H54 (cell line): Measurements from ENCODE around the gene AP1S2.
A peak's percentile ranks its signal among the peaks of the same experiment; 100 is the strongest.

ENCODE experiments used
- DNase-seq: peaks from one replicate; pipeline ENCODE4 v3.0.0; 2011; ENCODE audit warnings: low spot score, mixed read lengths; ENCODE audit not compliant: insufficient read length
- FAIRE-seq: peaks from 3 replicates; lab custom pipeline; 2011; peaks lifted over from hg19 to GRCh38; lab: Jason Lieb, UNC
- POLR2A ChIP-seq: IDR thresholded peaks from 2 replicates; pipeline ENCODE4 v1.6.1; 2011; ENCODE audit warnings: low read depth, mild to moderate bottlenecking, low read length

Gene AP1S2

GRCh38 chrX:15812192-15812938, 42.2 kb downstream of the AP1S2 start:
- no peak for TF ChIP-seq POLR2A
- DNase-seq (no peak), FAIRE-seq (no peak)

- TF ChIP-seq POLR2A, result no peak
- no peak for DNase-seq
- FAIRE-seq, result no peak
Measured at GRCh38 chrX:15808254-15808653, 46.4 kb downstream of the AP1S2 start.

- no peak for TF ChIP-seq POLR2A
- no peak for FAIRE-seq
- DNase-seq, result no peak
Measured at GRCh38 chrX:15804563-15804962, 50.0 kb downstream of the AP1S2 start.

- TF ChIP-seq POLR2A, result no peak
- FAIRE-seq (no peak), DNase-seq (no peak)
Measured at GRCh38 chrX:15797707-15798106, 56.9 kb downstream of the AP1S2 start.

GRCh38 chrX:15790769-15791290, 63.8 kb downstream of the AP1S2 start:
- no peak for FAIRE-seq
- no peak for TF ChIP-seq POLR2A
- peak; percentile 8 for DNase-seq

- TF ChIP-seq POLR2A, result peak; percentile 67
- FAIRE-seq, result no peak
- peak; percentile 42 for DNase-seq
Measured at GRCh38 chrX:15789979-15790768, 64.4 kb downstream of the AP1S2 start, which contains the start of gene ZRSR2. ZRSR2 (plus strand) TSS chrX:15790484; CDS start chrX:15790496, 12 bp downstream.

- no peak for TF ChIP-seq POLR2A
- FAIRE-seq (no peak), DNase-seq (no peak)
Measured at GRCh38 chrX:15786915-15787314, 67.7 kb downstream of the AP1S2 start.

GRCh38 chrX:15785176-15785750, 69.3 kb downstream of the AP1S2 start:
- FAIRE-seq (no peak), DNase-seq (no peak)
- TF ChIP-seq POLR2A, result no peak

GRCh38 chrX:15781961-15782699, 72.5 kb downstream of the AP1S2 start:
- FAIRE-seq, result no peak
- TF ChIP-seq POLR2A, result no peak
- DNase-seq, result no peak
